Heart left ventricle (tissue), 16 donors: Measurements from ENCODE around the gene SULT1E1. TPM values are rescaled to one million over a fixed set of nuclear protein-coding genes. Genes with fewer than 3 reads are reported as not detected.

Experiments used
- ATAC-seq, 4 donors: fragments of 200-7000 bp; cut with Tn5 transposase; one replicate each; pipeline ENCODE4 v1.9.1; 2020 to 2022; ENCODE audit warnings: moderate library complexity in 4 of 4, mild to moderate bottlenecking in 3 of 4, moderate number of reproducible peaks in 1 of 4
- DNase-seq, 5 donors: peaks; one replicate each; pipeline ENCODE4 v3.0.0-alpha.2; 2020
- H3K27ac ChIP-seq, 12 donors: fragments of 200-600 bp; sonication (generic) in 4 of 12; one replicate each; pipeline versions ENCODE4 v1.5.0 to v1.8.0; 2016 to 2022; ENCODE audit warnings: mild to moderate bottlenecking in 2 of 12
- H3K27me3 ChIP-seq, 9 donors: fragments of 200-600 bp; sonication (generic) in 2 of 9; one replicate each; pipeline versions ENCODE4 v1.5.1 to v1.8.0; 2016 to 2022; ENCODE audit warnings: mild to moderate bottlenecking in 3 of 9
- H3K36me3 ChIP-seq, 9 donors: fragments of 200-600 bp; sonication (generic) in 2 of 9; one replicate each; pipeline versions ENCODE4 v1.5.0 to v1.8.0; 2018 to 2022; ENCODE audit warnings: mild to moderate bottlenecking in 2 of 9
- H3K4me1 ChIP-seq, 12 donors: fragments of 200-600 bp; sonication (generic) in 4 of 12; one replicate each; pipeline versions ENCODE4 v1.5.0 to v1.8.0; 2016 to 2022; ENCODE audit warnings: mild to moderate bottlenecking in 3 of 12
- H3K4me3 ChIP-seq, 12 donors: fragments of 200-600 bp; sonication (generic) in 4 of 12; one replicate each; pipeline versions ENCODE4 v1.5.0 to v1.8.0; 2017 to 2022; ENCODE audit warnings: mild to moderate bottlenecking in 9 of 12, moderate library complexity in 4 of 12
- H3K9me3 ChIP-seq, 12 donors: fragments of 200-600 bp; sonication (generic) in 4 of 12; one replicate each; pipeline versions ENCODE4 v1.5.0 to v1.8.0; 2016 to 2022; ENCODE audit warnings: mild to moderate bottlenecking in 1 of 12
- CTCF ChIP-seq, 12 donors: fragments of 200-600 bp; sonication (generic) in 4 of 12; IDR thresholded peaks; one replicate each; pipeline versions ENCODE4 v1.5.0 to v1.8.0; 2018 to 2022; ENCODE audit warnings: antibody characterized with exemption in 12 of 12, mild to moderate bottlenecking in 5 of 12
- POLR2A ChIP-seq, 2 donors: fragments of 450-650 bp; IDR thresholded peaks; one replicate each; pipeline ENCODE4 v1.6.1; 2017; ENCODE audit warnings: antibody characterized with exemption in 2 of 2, mild to moderate bottlenecking in 2 of 2, moderate library complexity in 2 of 2
- WGBS, 4 donors: extraction: QIAGEN DNeasy Blood & Tissue Kit in 2 of 4; methylation state at CpG; one replicate each; pipeline versions ENCODE4 v1.1.5 to v1.1.7; 2013 to 2018; 5-methylcytosine and 5-hydroxymethylcytosine counted together
- intact Hi-C, 10 donors: fragments of 100-400 bp; cut with DNase I; formaldehyde crosslinking; loops; one replicate each; pipeline versions ENCODE4 v1.11.1 to v1.14.2; 2022
- polyA plus RNA-seq, 2 donors: library from polyadenylated mRNA; stranded (reverse); fragments of 200-250 nt; gene quantifications; one replicate each; pipeline ENCODE4 v1.2.3, GENCODE V29; 2013
- total RNA-seq, 9 donors: library from RNA; depleted of rRNA in 2 of 9; stranded (reverse); fragments of >200 nt in 2 of 9; fragmentation: NEBNext Ultra II Directional in 3 of 9; extraction: Animal tissue kit (Norgen Biotek cat#: 25700) in 3 of 9; gene quantifications; one replicate each; pipeline versions ENCODE4 v1.1.0 to v1.2.4, GENCODE V29; 2016 to 2023
- donor health status: ischemic (EF 13 %, LVEDD 7.1; RV severe dilation, severe dysfunction).
- donor health status: healthy with polysubstance abuse.
- donor health status: DM: no; HTN: yes; CAD: no.
- donor health status: DM: no; HTN: no; CAD: no.
- donor health status: ischemic (EF 25% LVEDD 6.9; RV normal size, moderate dysfunction).
- donor health status: ischemic (EF 25% LVEDD 5.7; RV mildly dilated, moderate dysfunction).
- donor health status: healthy.
- donor health status: DM: yes; HTN: yes; CAD: no.
- donor health status: ischemic (EF 35%, LVEDD 5.7; RV mildly dilated, moderate dysfunction).
- donor health status: nonischemic (EF 11% LVEDD 7.7; RV severe dilation, severe dysfunction).
- donor health status: DM: yes; HTN: yes; CAD: no.
- donor health status: PGD.
- donor health status: ischemic (EF 29% LVEDD 5.4; RV normal size, mild dysfunction).
- donor health status: nonischemic (EF 23%, LVEDD 6.1; RV moderate dilation, normal function).

Gene SULT1E1
- total and polyA plus RNA-seq, 11 donors: not detected

- ATAC-seq (no peak), DNase-seq (no peak)
- intact Hi-C loops: no loop called here
- Histone ChIP-seq H3K27me3 (no peaks in the 10 kb centered on the region), H3K27ac (no peak overlapping the region), H3K36me3 (no peaks in the 10 kb centered on the region), H3K4me1 (no peaks in the 10 kb centered on the region), H3K4me3 (no peak overlapping the region), H3K9me3 (peaks cover 0 to 6% (median 0%) of the 10 kb centered on the region in 12 donors)
- 43 to 64% (median 53%) methylated on average over 2 of the region's 2 CpGs for WGBS, 4 donors
- no peak for TF ChIP-seq CTCF (IDR thresholded peaks at IDR 0.05)
- TF ChIP-seq POLR2A (IDR thresholded peaks at IDR 0.05): no peak
Observed at GRCh38 chr4:69875576-69875975, 15.6 kb upstream of the SULT1E1 start.

- H3K9me3 ChIP-seq: peaks cover 0 to 6% (median 0%) of the 10 kb centered on the region in 12 donors
- DNase-seq (no peak), ATAC-seq (no peak)
- no peaks in the 10 kb centered on the region for H3K36me3 ChIP-seq
- no peak overlapping the region for H3K27ac ChIP-seq
- no peaks in the 10 kb centered on the region for H3K27me3 ChIP-seq
- H3K4me1 ChIP-seq: no peaks in the 10 kb centered on the region
- intact Hi-C loops: no loop called here
- H3K4me3 ChIP-seq: no peak overlapping the region
- no peak for TF ChIP-seq POLR2A (IDR thresholded peaks at IDR 0.05)
- no peak for TF ChIP-seq CTCF (IDR thresholded peaks at IDR 0.05)
Observed at GRCh38 chr4:69874507-69874906, 14.6 kb upstream of the SULT1E1 start.

DNA sequence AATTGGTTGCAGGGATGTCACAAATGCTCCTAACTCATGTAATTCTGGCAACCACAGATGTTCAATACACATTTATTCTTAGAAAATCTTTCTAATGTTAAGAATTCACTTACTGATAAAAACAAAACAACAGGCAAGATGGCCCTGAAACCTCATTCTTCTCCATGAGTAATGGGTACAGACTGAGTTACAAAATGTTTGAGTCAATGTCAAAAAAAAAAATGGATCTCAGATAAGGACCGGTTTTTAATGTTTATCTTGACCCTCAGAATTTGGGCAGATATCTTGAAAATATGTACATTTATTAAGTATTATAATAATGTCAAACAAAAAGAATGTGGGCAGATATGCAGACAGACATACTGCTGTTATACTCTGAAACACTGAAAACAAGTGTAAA is 1.8 kb upstream of the SULT1E1 start:
- Histone ChIP-seq H3K4me3 (no peak overlapping the region), H3K4me1 (no peaks in the 10 kb centered on the region), H3K27ac (no peak overlapping the region), H3K27me3 (no peaks in the 10 kb centered on the region), H3K36me3 (no peaks in the 10 kb centered on the region), H3K9me3 (peaks cover 0 to 4% (median 0%) of the 10 kb centered on the region in 12 donors)
- no peak for DNase-seq
- intact Hi-C loops: no loop called here
- no peak for ATAC-seq
- TF ChIP-seq CTCF (IDR thresholded peaks at IDR 0.05) (no peak), POLR2A (IDR thresholded peaks at IDR 0.05) (no peak)
- 38 to 67% (median 46%) methylated on average over 1 of the region's 1 CpG for WGBS, 4 donors

- H3K9me3 ChIP-seq: peaks cover 0 to 4% (median 0%) of the 10 kb centered on the region in 12 donors
- no peak overlapping the region for H3K4me3 ChIP-seq
- no peak overlapping the region for H3K27ac ChIP-seq
- DNase-seq: no peak
- no peaks in the 10 kb centered on the region for H3K4me1 ChIP-seq
- intact Hi-C loops: no loop called here
- ATAC-seq: no peak
- no peaks in the 10 kb centered on the region for H3K36me3 ChIP-seq
- H3K27me3 ChIP-seq: no peaks in the 10 kb centered on the region
- TF ChIP-seq POLR2A (IDR thresholded peaks at IDR 0.05) (no peak), CTCF (IDR thresholded peaks at IDR 0.05) (no peak)
- 89 to 93% (median 92%) methylated on average over 1 of the region's 1 CpG for WGBS, 4 donors
Observed at GRCh38 chr4:69860521-69861298, 765 bp upstream of the SULT1E1 start.
